B cell (primary cell): ENCODE measurements around the gene SCAMP4. TPM values are rescaled to one million over a fixed set of nuclear protein-coding genes. Genes with fewer than 3 reads are reported as not detected.

Source experiments
- ATAC-seq: fragments of 200-7000 bp; cut with Tn5 transposase; one replicate; pipeline ENCODE4 v1.10.0; 2021; ENCODE audit warnings: low read depth, mild to moderate bottlenecking, moderate number of reproducible peaks, moderate library complexity
- CTCF ChIA-PET: fragments of 350-600 bp; sonication (Branson Sonifier 250); formaldehyde crosslinking; loops from one replicate; lab custom pipeline; 2021; ENCODE audit warnings: antibody characterized with exemption, inconsistent platforms; lab: Charles Lee
- POLR2A ChIA-PET: fragments of 350-600 bp; sonication (Branson Sonifier 250); formaldehyde crosslinking; loops from one replicate; lab custom pipeline; 2021; ENCODE audit warnings: antibody characterized with exemption; lab: Charles Lee
- DNase-seq: peaks from one replicate; pipeline ENCODE4 v3.0.0; 2013
- H2AFZ ChIP-seq: 2 replicates; pipeline ENCODE4 v1.6.1; 2012; ENCODE audit warnings: mild to moderate bottlenecking, low read depth, low read length; ENCODE audit not compliant: insufficient read depth, poor library complexity, severe bottlenecking
- H3K27ac ChIP-seq, 2 donors: 1 replicate in 1 of 2; 2 replicates in 1 of 2; pipeline ENCODE4 v1.5.1; 2012 to 2013; ENCODE audit warnings: low read length in 2 of 2, mild to moderate bottlenecking in 2 of 2, moderate library complexity in 1 of 2
- H3K27me3 ChIP-seq, 4 experiments: fragments of 200-600 bp in 1 of 4; sonication (generic) in 1 of 4; replicated peaks in 1 of 4; 1 replicate in 2 of 4; 2 replicates in 2 of 4; pipeline versions ENCODE4 v1.6.1 to v1.7.0; 2013 to 2016; ENCODE audit warnings: low read length in 3 of 4, mild to moderate bottlenecking in 2 of 4, mixed read lengths in 1 of 4, moderate library complexity in 1 of 4; ENCODE audit not compliant: insufficient read depth in 4 of 4, control insufficient read depth in 3 of 4; ENCODE audit errors: control extremely low read depth in 1 of 4
- H3K36me3 ChIP-seq, 2 experiments: replicated peaks in 1 of 2; 1 replicate in 1 of 2; 2 replicates in 1 of 2; pipeline versions ENCODE4 v1.6.1 to v1.7.1; 2013; ENCODE audit warnings: low read length in 1 of 2; ENCODE audit not compliant: insufficient read depth in 2 of 2, control insufficient read depth in 1 of 2; ENCODE audit errors: control extremely low read depth in 1 of 2, extremely low read depth in 1 of 2
- H3K4me1 ChIP-seq, 2 donors: fragments of 200-600 bp in 1 of 2; sonication (generic) in 1 of 2; 1 replicate in 1 of 2; 2 replicates in 1 of 2; pipeline versions ENCODE4 v1.5.1 to v1.6.1; 2013 to 2017; ENCODE audit warnings: low read length in 2 of 2; ENCODE audit not compliant: control insufficient read depth in 2 of 2, insufficient read depth in 2 of 2
- H3K4me2 ChIP-seq: replicated peaks from 2 replicates; pipeline ENCODE3; 2012; ENCODE audit warnings: mild to moderate bottlenecking, low read depth, low read length; ENCODE audit not compliant: poor library complexity, severe bottlenecking
- H3K4me3 ChIP-seq, 5 experiments: fragments of 200-600 bp in 1 of 5; sonication (generic) in 1 of 5; 1 replicate in 3 of 5; 2 replicates in 2 of 5; pipeline versions ENCODE4 v1.5.1 to v1.7.0; 2011 to 2016; ENCODE audit warnings: low read length in 4 of 5, mild to moderate bottlenecking in 4 of 5, low read depth in 2 of 5, control low read depth in 1 of 5, moderate library complexity in 1 of 5; ENCODE audit not compliant: insufficient read depth in 1 of 5; ENCODE audit errors: control extremely low read depth in 1 of 5, extremely low read depth in 1 of 5
- H3K79me2 ChIP-seq: fragments of 200-600 bp; sonication (generic); one replicate; pipeline ENCODE4 v1.6.0; 2016; ENCODE audit warnings: low read length; ENCODE audit not compliant: control insufficient read depth, insufficient read depth
- H3K9ac ChIP-seq: fragments of 200-600 bp; sonication (generic); 2 replicates; pipeline ENCODE4 v1.6.1; 2017; ENCODE audit warnings: mild to moderate bottlenecking, low read length, moderate library complexity
- H3K9me3 ChIP-seq, 3 donors: one replicate each; pipeline versions ENCODE4 v1.6.1 to v1.7.1; 2013; ENCODE audit warnings: low read length in 2 of 3; ENCODE audit not compliant: control insufficient read depth in 2 of 3, insufficient read depth in 1 of 3; ENCODE audit errors: control extremely low read depth in 1 of 3
- H4K20me1 ChIP-seq: 2 replicates; pipeline ENCODE4 v1.6.0; 2012; ENCODE audit warnings: mild to moderate bottlenecking, low read length; ENCODE audit not compliant: insufficient read depth, control insufficient read depth, poor library complexity, severe bottlenecking
- H3K27ac Mint-ChIP-seq: one replicate; pipeline ENCODE4 v1.8.0; 2021; ENCODE audit warnings: mixed read lengths
- H3K27me3 Mint-ChIP-seq: one replicate; pipeline ENCODE4 v1.8.0; 2021; ENCODE audit warnings: mixed read lengths
- H3K4me1 Mint-ChIP-seq: one replicate; pipeline ENCODE4 v1.8.0; 2021; ENCODE audit warnings: mixed read lengths
- H3K4me3 Mint-ChIP-seq: one replicate; pipeline ENCODE4 v1.8.0; 2021; ENCODE audit warnings: mixed read lengths
- H3K9me3 Mint-ChIP-seq: one replicate; pipeline ENCODE4 v1.8.0; 2022; ENCODE audit warnings: mixed read lengths; ENCODE audit not compliant: insufficient read depth
- EZH2 ChIP-seq: IDR thresholded peaks from 2 replicates; pipeline ENCODE4 v1.6.1; 2012; ENCODE audit warnings: borderline replicate concordance, low read depth, mild to moderate bottlenecking, moderate library complexity, low read length; ENCODE audit not compliant: insufficient read depth, poor library complexity, severe bottlenecking
- WGBS: methylation state at CpG from one replicate; pipeline ENCODE4 v1.1.5; 2013; ENCODE audit warnings: missing lambda C conversion rate; ENCODE audit not compliant: insufficient coverage; 5-methylcytosine and 5-hydroxymethylcytosine counted together
- intact Hi-C: fragments of 100-400 bp; cut with micrococcal nuclease; formaldehyde crosslinking; loops from one replicate; pipeline ENCODE4 v1.10.0; 2022
- polyA plus RNA-seq: library from polyadenylated mRNA; depleted of rRNA; stranded (reverse); fragments of >200 nt; gene quantifications from 2 replicates; pipeline ENCODE4 v1.2.3, GENCODE V29; 2012
- total RNA-seq, 2 donors: library from RNA; stranded (reverse); fragments of 120-200 nt in 1 of 2; gene quantifications; 1 replicate in 1 of 2; 2 replicates in 1 of 2; pipeline versions ENCODE4 v1.2.3 to v1.2.4, GENCODE V29; 2013 to 2022
- TF ChIP-seq, protein P1 (sequence below): fragments of 200-600 bp; IDR thresholded peaks from one replicate; pipeline ENCODE4 v1.8.0; 2022; ENCODE audit warnings: antibody characterized with exemption, mild to moderate bottlenecking

The SCAMP4 gene
- total and polyA plus RNA-seq, 2 donors (not counting 1 experiment from before 2014, with no cell fraction given), result 47.9 to 60.0 TPM

DNA sequence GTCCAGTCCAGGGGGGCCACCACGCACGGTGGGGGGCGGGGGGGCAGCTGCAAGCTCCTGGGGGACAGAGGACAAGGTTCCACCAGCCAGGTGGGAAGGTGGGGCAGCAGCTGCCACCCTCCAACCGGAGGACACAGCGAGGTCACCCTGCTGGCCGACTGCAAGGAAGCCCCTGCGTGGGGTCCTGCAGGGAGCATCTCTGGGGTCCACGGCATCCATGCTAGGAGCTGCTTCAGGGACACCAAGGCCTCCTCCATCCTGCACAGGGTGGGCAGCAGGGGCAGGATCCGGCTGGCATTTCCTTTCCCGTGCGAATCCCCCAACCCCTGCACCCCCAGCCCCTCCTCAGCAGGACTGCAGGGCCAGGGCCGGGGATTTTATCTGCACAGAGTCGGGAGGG is 33.6 kb upstream of the SCAMP4 start:
- H3K79me2 ChIP-seq, result peaks cover 68% of the 10 kb centered on the region
- ChIA-PET POLR2A (no interaction called here), CTCF (no interaction called here)
- H3K27me3 Mint-ChIP-seq, result no peaks in the 10 kb centered on the region
- H3K9me3 Mint-ChIP-seq, result no peaks in the 10 kb centered on the region
- TF ChIP-seq EZH2, result no peak
- TF ChIP-seq, protein P1, sequence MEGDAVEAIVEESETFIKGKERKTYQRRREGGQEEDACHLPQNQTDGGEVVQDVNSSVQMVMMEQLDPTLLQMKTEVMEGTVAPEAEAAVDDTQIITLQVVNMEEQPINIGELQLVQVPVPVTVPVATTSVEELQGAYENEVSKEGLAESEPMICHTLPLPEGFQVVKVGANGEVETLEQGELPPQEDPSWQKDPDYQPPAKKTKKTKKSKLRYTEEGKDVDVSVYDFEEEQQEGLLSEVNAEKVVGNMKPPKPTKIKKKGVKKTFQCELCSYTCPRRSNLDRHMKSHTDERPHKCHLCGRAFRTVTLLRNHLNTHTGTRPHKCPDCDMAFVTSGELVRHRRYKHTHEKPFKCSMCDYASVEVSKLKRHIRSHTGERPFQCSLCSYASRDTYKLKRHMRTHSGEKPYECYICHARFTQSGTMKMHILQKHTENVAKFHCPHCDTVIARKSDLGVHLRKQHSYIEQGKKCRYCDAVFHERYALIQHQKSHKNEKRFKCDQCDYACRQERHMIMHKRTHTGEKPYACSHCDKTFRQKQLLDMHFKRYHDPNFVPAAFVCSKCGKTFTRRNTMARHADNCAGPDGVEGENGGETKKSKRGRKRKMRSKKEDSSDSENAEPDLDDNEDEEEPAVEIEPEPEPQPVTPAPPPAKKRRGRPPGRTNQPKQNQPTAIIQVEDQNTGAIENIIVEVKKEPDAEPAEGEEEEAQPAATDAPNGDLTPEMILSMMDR, result no peak
- H3K4me1 ChIP-seq, result peaks cover 20 to 34% of the 10 kb centered on the region in 2 donors
- DNase-seq (no peak), ATAC-seq (no peak)
- H4K20me1 ChIP-seq, result peaks cover 50% of the 10 kb centered on the region
- no peak overlapping the region for H3K4me2 ChIP-seq
- H3K9me3 ChIP-seq, result no peaks in the 10 kb centered on the region
- no peak overlapping the region for H3K27ac Mint-ChIP-seq
- no peaks in the 10 kb centered on the region for H3K27me3 ChIP-seq
- 98% methylated on average over 10 of the region's 13 CpGs for WGBS
- H3K36me3 ChIP-seq, result peaks cover 0 to 28% of the 10 kb centered on the region in 2 experiments
- peaks cover 31% of the 10 kb centered on the region for H3K4me1 Mint-ChIP-seq
- H3K4me3 Mint-ChIP-seq, result no peak overlapping the region
- H3K9ac ChIP-seq, result no peak overlapping the region
- no peak overlapping the region for H2AFZ ChIP-seq
- intact Hi-C loops, result loop anchor here (10.0 kb wide), 1 partner anchor 143 kb away; the partner anchor contains the start of gene BTBD2
- no peak overlapping the region for H3K4me3 ChIP-seq
- H3K27ac ChIP-seq, result no peak overlapping the region

DNA sequence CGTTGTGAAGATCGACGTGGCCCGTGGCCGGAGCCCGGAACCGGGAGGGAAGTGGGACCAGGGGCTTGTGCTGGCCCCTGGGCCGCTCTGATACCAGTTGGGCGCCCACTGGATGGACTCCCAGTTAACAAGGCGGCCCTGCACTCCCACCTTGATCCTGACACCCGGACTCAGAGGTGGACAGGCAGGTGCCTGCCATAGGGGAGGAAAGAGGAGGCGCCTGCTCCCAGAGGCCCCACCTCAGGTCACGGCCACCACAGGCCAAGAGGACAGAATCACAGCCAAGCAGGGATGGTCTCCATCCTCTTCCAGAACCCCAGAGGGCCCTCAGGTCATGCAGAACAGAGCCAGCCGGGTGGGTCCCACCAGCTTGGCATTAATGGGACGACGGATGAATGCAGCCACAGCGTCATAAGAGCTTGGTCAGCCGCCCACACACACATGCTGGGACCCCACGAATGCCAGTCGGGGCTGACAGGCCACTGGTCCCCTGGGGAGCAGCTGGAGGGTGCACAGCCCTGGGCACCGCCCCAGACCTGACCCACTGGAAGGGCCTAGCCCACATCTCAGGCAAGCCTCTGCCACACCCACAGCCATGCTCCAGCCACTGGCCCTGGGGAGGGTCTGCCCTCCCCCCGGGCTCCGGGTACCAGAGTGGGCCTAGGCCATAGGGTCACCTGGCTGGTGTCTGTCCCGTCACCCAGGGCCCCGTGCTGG is 32.2 kb upstream of the SCAMP4 start:
- Mint-ChIP-seq H3K4me3 (no peak overlapping the region), H3K27ac (no peak overlapping the region), H3K27me3 (no peaks in the 10 kb centered on the region), H3K4me1 (peaks cover 29% of the 10 kb centered on the region), H3K9me3 (no peaks in the 10 kb centered on the region)
- Histone ChIP-seq H3K79me2 (peaks cover 70% of the 10 kb centered on the region), H4K20me1 (peaks cover 50% of the 10 kb centered on the region), H3K9me3 (no peaks in the 10 kb centered on the region), H3K4me1 (peaks cover 20 to 36% of the 10 kb centered on the region in 2 donors), H3K27me3 (no peaks in the 10 kb centered on the region), H3K4me3 (no peak overlapping the region), H3K4me2 (peak overlapping the region; percentile 99), H3K27ac (no peak overlapping the region), H2AFZ (no peak overlapping the region), H3K9ac (no peak overlapping the region), H3K36me3 (peaks cover 0 to 24% of the 10 kb centered on the region in 2 experiments)
- CTCF ChIA-PET, result interaction anchor here (0.7 kb wide), 1 partner anchor 8 kb away, joined by 3 read pairs; no protein-coding TSS in a partner anchor
- POLR2A ChIA-PET, result interaction anchor here (0.5 to 0.6 kb wide), 3 partner anchors 24 to 1075 kb away, joined by 3 to 4 read pairs (median 3); no protein-coding TSS in a partner anchor
- DNase-seq (no peak), ATAC-seq (no peak)
- 88% methylated on average over 20 of the region's 25 CpGs for WGBS
- intact Hi-C loops, result loop anchor here (10.0 kb wide), 1 partner anchor 142 kb away; the partner anchor contains the start of gene BTBD2
- TF ChIP-seq, protein P1, result no peak
- no peak for TF ChIP-seq EZH2
